GM19395 (cell line): Measurements from ENCODE around the gene FBXL20.

Experiments used
- ATAC-seq: cut with Tn5 transposase; IDR thresholded peaks from one replicate; pipeline ENCODE4 v1.9.1; 2021; ENCODE audit warnings: mild to moderate bottlenecking, moderate library complexity; ENCODE audit not compliant: unreplicated experiment

The FBXL20 gene

GRCh38 chr17:39229274-39229913 lies 172.0 kb downstream of the FBXL20 start:
- no peak for ATAC-seq

- ATAC-seq = no peak
These were observed 174.0 kb downstream of the FBXL20 start for GRCh38 chr17:39227364-39227919.

DNA sequence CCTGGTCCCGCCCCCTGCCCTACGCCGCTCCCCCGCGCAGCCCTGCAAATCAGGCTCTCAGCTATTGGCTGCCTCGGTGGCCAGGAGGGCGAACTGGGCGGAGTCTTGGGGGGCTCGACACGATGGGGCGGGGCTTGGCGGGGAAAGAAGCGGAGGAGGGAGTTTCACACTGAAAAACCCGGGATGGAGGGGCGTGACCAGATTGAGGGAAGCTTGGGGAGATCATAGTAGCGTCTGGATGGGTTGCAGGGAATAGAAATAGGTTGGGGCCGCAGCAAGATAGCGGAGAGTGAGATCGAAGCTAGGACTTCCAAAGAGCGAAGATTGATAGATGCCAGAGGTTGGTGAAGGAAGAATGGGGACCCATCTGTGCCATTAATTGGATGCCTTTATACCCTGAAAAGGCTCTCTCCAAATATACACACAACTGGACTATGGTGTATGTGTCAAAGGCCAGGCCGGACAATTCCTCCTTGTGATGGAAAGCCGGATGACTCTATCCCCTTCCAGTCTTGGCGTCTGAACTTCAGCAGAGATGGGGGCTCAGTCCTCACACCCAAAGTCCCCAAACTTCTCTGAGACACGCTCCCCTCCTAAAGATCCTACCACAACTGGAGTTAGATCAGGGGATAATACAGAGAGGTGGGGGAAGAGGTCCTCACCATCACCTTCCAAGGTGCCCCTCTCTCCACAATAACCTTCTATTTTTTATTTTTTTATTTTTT lies 175.3 kb downstream of the FBXL20 start:
- ATAC-seq = no peak

GRCh38 chr17:39225308-39225958 lies 176.0 kb downstream of the FBXL20 start, which contains the start of gene STAC2:
Gene STAC2 (minus strand): TSS chr17:39225945. CDS start chr17:39225502, 443 bp downstream.
- ATAC-seq = no peak

DNA sequence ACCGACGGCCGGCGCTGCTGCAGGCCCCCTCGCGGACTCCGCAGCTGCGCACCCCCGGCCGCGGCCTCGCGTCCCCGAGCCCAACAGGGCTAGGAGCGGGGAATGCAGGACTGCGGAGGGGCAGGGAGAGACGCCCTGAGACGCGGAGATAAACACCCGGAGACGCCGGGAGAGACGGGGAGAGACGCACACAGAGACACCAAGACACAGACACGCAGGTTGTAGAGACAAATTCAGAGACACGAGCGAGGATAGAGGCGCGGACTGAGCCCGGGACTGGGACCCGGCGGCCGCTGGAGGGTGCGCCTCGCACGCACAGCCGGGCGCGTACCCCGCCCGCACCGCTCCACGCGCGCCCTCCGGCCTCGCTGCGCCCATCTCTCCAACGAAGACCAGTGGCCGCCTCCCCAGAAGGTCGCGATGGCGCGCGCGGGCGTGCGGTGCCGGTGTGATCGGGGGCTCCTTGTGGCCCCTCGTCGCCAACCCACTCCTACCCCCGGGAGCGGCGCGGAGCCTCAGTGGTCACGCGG lies 176.6 kb downstream of the FBXL20 start:
- ATAC-seq = no peak

GRCh38 chr17:39223907-39224777 lies 177.3 kb downstream of the FBXL20 start:
- ATAC-seq = no peak

GRCh38 chr17:39222866-39223834 lies 178.3 kb downstream of the FBXL20 start:
- no peak for ATAC-seq

GRCh38 chr17:39222151-39222550 lies 179.3 kb downstream of the FBXL20 start:
- no peak for ATAC-seq

- no peak for ATAC-seq
These were observed 179.9 kb downstream of the FBXL20 start for GRCh38 chr17:39221572-39221971.

DNA sequence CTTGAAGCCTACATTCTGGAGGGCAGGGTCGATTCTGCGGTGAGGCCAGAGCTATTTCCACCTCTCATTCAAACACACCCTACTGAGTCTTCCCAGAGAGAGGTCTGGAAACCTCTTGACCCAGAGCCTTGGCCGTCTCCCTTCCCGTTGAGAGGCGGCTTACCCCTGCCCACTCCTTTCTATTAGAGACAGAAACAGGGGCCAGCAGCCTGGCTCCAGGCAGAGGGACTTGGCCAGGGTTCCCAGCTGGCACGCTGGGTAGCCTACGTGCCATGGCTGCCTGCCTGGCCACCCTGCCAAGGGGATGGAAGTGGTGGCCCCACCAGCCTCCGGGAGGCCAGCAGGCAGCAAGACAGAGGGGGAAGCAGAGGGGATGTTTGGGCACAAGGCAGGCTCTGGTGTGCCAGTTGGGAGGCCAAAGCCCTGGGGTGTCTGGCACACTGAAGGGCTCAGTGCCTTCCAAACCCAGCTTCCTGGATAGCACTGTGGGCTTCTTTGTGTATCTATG lies 181.7 kb downstream of the FBXL20 start:
- no peak for ATAC-seq

- ATAC-seq = no peak
These were observed 182.5 kb downstream of the FBXL20 start for GRCh38 chr17:39218906-39219305.

GRCh38 chr17:39217734-39218369 lies 183.6 kb downstream of the FBXL20 start:
- ATAC-seq = no peak

DNA sequence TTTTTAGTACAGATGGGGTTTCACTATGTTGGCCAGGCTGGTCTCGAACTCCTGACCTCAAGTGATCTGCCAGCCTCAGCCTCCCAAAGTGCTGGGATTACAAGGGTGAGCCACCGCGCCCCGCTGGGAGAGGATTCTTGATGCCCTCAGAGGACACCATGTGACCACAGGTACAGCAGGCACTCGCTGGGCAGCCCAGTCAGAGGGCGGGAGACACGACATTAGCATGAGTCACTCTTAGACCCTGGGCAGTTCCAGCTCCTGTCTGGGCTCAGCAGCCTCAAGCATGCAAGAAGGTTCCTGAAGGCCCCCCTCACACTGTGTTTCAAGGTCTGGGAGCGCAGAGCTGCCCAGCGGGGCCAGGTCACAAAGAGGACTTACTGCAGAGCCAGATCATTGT lies 187.6 kb downstream of the FBXL20 start:
- no peak for ATAC-seq

DNA sequence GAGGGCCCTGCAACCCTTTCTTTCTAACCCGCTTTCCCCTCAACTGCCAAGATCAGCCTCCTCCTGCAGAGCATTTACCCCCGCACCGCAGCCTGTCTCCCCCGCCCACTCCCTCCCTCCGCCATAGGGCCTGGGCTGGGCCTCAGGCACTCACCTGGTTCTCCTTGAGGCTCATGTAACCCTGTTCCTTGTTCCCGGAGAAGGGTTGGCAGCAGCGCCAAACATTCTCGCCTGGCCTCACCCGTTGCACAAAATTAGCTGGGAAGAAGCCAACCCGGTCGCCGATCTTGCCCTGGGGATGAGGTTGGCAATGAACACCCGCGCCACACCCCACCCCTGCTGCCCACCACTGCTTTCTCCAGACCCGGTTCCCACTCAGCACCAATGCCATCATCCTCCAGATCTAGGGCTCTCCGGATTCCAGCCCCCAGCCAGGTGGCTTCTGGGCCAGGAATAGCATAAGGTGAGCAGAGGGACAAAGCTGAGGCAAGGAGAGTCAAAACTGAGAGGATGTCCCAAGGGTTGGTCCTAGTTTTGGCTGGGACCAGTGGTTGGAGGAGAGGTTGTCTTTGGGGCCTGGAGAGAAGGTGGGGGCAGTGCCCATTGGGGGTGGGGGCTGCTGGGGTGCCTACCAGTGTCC lies 188.5 kb downstream of the FBXL20 start:
- no peak for ATAC-seq

GRCh38 chr17:39212195-39212810 lies 189.1 kb downstream of the FBXL20 start:
- ATAC-seq = no peak

- ATAC-seq = no peak
These were observed 191.4 kb downstream of the FBXL20 start for GRCh38 chr17:39210093-39210434.

DNA sequence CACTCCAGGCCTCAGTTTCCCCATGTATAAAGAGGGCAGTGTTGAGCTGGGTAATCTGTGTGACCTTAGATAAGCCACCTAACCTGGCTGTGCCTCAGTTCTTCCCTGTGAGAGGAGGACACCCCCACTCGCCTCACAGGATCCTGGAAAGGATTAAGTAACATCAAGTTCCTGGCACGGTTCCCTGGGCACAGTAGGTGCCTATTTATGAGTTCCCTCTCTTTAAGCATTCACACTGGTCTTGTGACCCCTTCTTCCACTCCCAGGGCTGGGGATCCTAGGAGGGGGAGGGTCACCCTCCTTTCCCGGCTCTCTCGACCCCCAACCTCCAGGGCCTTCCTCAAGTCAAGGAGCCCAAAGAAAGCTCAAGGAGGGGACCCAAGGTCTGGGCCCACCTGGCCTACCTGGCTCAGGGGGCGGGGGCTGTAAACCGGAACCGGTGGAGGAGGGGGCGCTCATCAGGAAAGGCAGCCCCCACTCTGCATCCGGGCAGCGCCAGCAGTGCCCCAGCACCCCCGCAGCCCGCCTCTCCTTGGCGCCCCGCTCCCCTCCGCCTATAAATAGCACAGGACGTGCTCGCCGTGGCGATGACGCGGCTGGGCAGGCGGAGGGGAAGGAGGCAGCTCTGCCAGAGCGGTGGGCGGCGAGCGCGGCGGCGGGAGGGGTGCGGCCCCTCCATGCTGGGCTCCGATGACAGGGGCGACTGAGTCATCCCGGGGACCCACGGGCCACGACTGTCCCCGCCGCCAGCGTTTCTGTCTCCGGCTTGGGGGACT lies 191.9 kb downstream of the FBXL20 start:
- ATAC-seq = no peak
